Panc1 (cell line): ENCODE measurements around the gene IGFN1. TPM values are rescaled to one million over a fixed set of nuclear protein-coding genes. Genes with fewer than 3 reads are reported as not detected.

ENCODE experiments used
- ATAC-seq: fragments of 200-7000 bp; cut with Tn5 transposase; 2 replicates; pipeline ENCODE4 v1.9.1; 2020; ENCODE audit warnings: mild to moderate bottlenecking, moderate library complexity
- BruUV-seq: library from RNA; stranded (reverse); fragments of 400-500 nt; replicated peaks from 2 replicates; lab custom pipeline; 2021; lab: Mats Ljungman, UMichigan
- CTCF ChIA-PET: fragments of 300-600 bp; sonication (Branson Sonifier 250); formaldehyde crosslinking; loops from one replicate; lab custom pipeline; 2022; ENCODE audit warnings: antibody characterized with exemption; lab: Charles Lee
- POLR2A ChIA-PET: fragments of 300-600 bp; sonication (Branson Sonifier 250); formaldehyde crosslinking; loops from one replicate; lab custom pipeline; 2022; ENCODE audit warnings: antibody characterized with exemption; lab: Charles Lee
- DNase-seq: peaks from one replicate; pipeline ENCODE4 v3.0.0-alpha.2; 2010; ENCODE audit warnings: low read depth, low spot score
- H3K27ac ChIP-seq: 2 replicates; pipeline ENCODE4 v1.5.1; 2011; ENCODE audit warnings: mild to moderate bottlenecking, low read length, inconsistent platforms
- H3K27me3 ChIP-seq: fragments of 200-500 bp; sonication (Bioruptor generic); 2 replicates; pipeline ENCODE4 v1.6.0; 2014; ENCODE audit warnings: low read length, inconsistent platforms; ENCODE audit not compliant: control insufficient read depth, insufficient read depth
- H3K36me3 ChIP-seq: fragments of 200-500 bp; sonication (Bioruptor generic); 2 replicates; pipeline ENCODE4 v1.5.1; 2014; ENCODE audit warnings: inconsistent platforms, mild to moderate bottlenecking, low read length, moderate library complexity; ENCODE audit not compliant: control insufficient read depth, insufficient read depth
- H3K4me1 ChIP-seq: 2 replicates; pipeline ENCODE4 v1.5.1; 2011; ENCODE audit warnings: inconsistent platforms, mild to moderate bottlenecking, low read length, moderate library complexity; ENCODE audit not compliant: control insufficient read depth, insufficient read depth
- H3K4me3 ChIP-seq, 2 experiments: 2 replicates each; pipeline ENCODE4 v1.5.1; 2011 to 2012; ENCODE audit warnings: low read depth in 2 of 2, low read length in 2 of 2, mild to moderate bottlenecking in 2 of 2, inconsistent platforms in 1 of 2, moderate library complexity in 1 of 2
- H3K9me3 ChIP-seq: fragments of 200-500 bp; sonication (Bioruptor generic); 2 replicates; pipeline ENCODE4 v1.5.1; 2014; ENCODE audit warnings: low read depth, mild to moderate bottlenecking, inconsistent platforms, low read length, moderate library complexity; ENCODE audit not compliant: control insufficient read depth, insufficient read depth
- CTCF ChIP-seq: fragments of 450-650 bp; IDR thresholded peaks from 2 replicates; pipeline ENCODE4 v1.5.1; 2017; ENCODE audit warnings: mild to moderate bottlenecking
- POLR2AphosphoS5 ChIP-seq: IDR thresholded peaks from 2 replicates; pipeline ENCODE4 v1.6.1; 2012; ENCODE audit warnings: mild to moderate bottlenecking, low read depth, low read length, moderate library complexity
- REST ChIP-seq, 2 experiments: IDR thresholded peaks; 2 replicates each; pipeline ENCODE4 v1.6.1; 2011 to 2012; ENCODE audit warnings: low read depth in 2 of 2, control low read depth in 1 of 2, low read length in 1 of 2, mild to moderate bottlenecking in 1 of 2, moderate library complexity in 1 of 2; ENCODE audit not compliant: insufficient read depth in 1 of 2
- SIN3A ChIP-seq: IDR thresholded peaks from 2 replicates; pipeline ENCODE4 v1.6.1; 2012; ENCODE audit warnings: low read depth, mild to moderate bottlenecking, low read length, moderate library complexity, borderline replicate concordance; ENCODE audit not compliant: insufficient read depth
- TCF7L2 ChIP-seq: IDR thresholded peaks from 2 replicates; pipeline ENCODE4 v1.6.1; 2011; ENCODE audit warnings: mild to moderate bottlenecking, low read depth, low read length, inconsistent platforms
- in situ Hi-C: cut with HindIII; loops from 2 replicates; pipeline ENCODE4 v1.10.0; 2016; ENCODE audit warnings: low sequenced_read_pairs, low pct_unique_long_range_greater_than_20kb
- intact Hi-C: fragments of 100-400 bp; cut with micrococcal nuclease; formaldehyde crosslinking; loops from one replicate; pipeline ENCODE4 v1.10.0; 2022; ENCODE audit not compliant: unreplicated experiment
- total RNA-seq: library from RNA; stranded (reverse); gene quantifications from one replicate; pipeline ENCODE4 v1.2.1, GENCODE V29; 2021; ENCODE audit not compliant: unreplicated experiment

IGFN1 gene
- total RNA-seq, 1 experiment from 2014 or later: not detected

DNA sequence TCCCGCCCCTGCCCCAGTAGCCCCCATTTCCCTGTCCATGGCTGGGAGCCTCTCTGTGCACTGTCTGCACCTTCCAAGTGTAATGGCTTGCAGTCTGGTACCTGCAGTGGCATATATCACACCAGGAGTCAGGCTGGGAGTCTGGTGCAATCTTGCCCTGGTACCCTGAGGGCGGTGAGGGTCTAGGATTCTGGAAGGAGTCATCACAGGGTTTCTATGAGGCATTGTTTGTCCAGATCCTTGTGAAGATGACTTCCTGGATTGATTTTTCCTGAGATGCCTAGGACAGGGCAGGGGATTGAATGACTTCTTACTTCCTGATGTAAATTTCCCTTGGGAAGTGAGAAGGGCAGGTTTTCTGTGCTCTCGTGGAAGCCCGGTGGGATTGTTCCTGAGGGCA is 86.8 kb downstream of the IGFN1 start:
- H3K9me3 ChIP-seq: no peaks in the 10 kb centered on the region
- intact Hi-C loops: no loop called here
- no TSS peak for BruUV-seq
- TF ChIP-seq CTCF (no peak), REST (IDR thresholded peaks at IDR 0.05; ENCODE audit: insufficient read depth in 1 of 2, low read depth in 2 of 2, low read length in 1 of 2) (no peak), POLR2AphosphoS5 (no peak), TCF7L2 (no peak), SIN3A (no peak)
- H3K27ac ChIP-seq: no peak overlapping the region
- H3K4me1 ChIP-seq: no peaks in the 10 kb centered on the region; the same call in 1 of the 2 replicates
- ChIA-PET CTCF (no interaction called here), POLR2A (interaction anchor here (0.6 kb wide), 1 partner anchor 39 kb away, joined by 7 read pairs; no protein-coding TSS in a partner anchor)
- DNase-seq (no peak), ATAC-seq (no peak)
- in situ Hi-C loops: no loop called here
- no peaks in the 10 kb centered on the region for H3K27me3 ChIP-seq
- H3K4me3 ChIP-seq: no peak overlapping the region
- H3K36me3 ChIP-seq: no peaks in the 10 kb centered on the region

Other genes with a start within 250 kb of the IGFN1 start
- 0.46 TPM for gene KIF21B, start 167.1 kb upstream of the IGFN1 start, total RNA-seq
- not detected for gene CACNA1S, start 78.4 kb upstream of the IGFN1 start, total RNA-seq
- not detected for gene ASCL5, start 63.6 kb upstream of the IGFN1 start, total RNA-seq
- 50.2 TPM for gene TMEM9, start 36.4 kb upstream of the IGFN1 start, total RNA-seq
- gene PKP1, start 92.7 kb downstream of the IGFN1 start, total RNA-seq: 0.44 TPM
- not detected for gene TNNT2, start 186.9 kb downstream of the IGFN1 start, total RNA-seq
- 0.10 TPM for gene LAD1, start 208.5 kb downstream of the IGFN1 start, total RNA-seq
- gene TNNI1, start 230.9 kb downstream of the IGFN1 start, total RNA-seq: not detected